Tibial artery (tissue), 4 donors: Measurements from ENCODE around the gene SLC16A9.
A peak's percentile ranks its signal among the peaks of the same experiment; 100 is the strongest.

Source experiments
- DNase-seq, 2 donors: peaks; one replicate each; pipeline ENCODE4 v3.0.0-alpha.2; 2019
- H3K27ac ChIP-seq, 2 donors: fragments of 200-600 bp; sonication (generic) in 1 of 2; 1 replicate in 1 of 2; 2 replicates in 1 of 2; pipeline ENCODE4 v1.5.1; 2018 to 2019; ENCODE audit warnings: mild to moderate bottlenecking in 1 of 2
- H3K27me3 ChIP-seq, 2 donors: fragments of 200-600 bp; sonication (generic) in 1 of 2; one replicate each; pipeline versions ENCODE4 v1.5.1 to v1.6.0; 2016 to 2019
- H3K36me3 ChIP-seq, 3 donors: fragments of 200-600 bp; sonication (generic) in 2 of 3; one replicate each; pipeline ENCODE4 v1.5.1; 2016 to 2019; ENCODE audit warnings: mild to moderate bottlenecking in 2 of 3
- H3K4me1 ChIP-seq, 4 donors: fragments of 200-600 bp; sonication (generic) in 2 of 4; 1 replicate in 3 of 4; 2 replicates in 1 of 4; pipeline ENCODE4 v1.5.1; 2016 to 2019
- H3K4me3 ChIP-seq, 2 donors: fragments of 200-600 bp; sonication (generic) in 1 of 2; 1 replicate in 1 of 2; 2 replicates in 1 of 2; pipeline ENCODE4 v1.5.1; 2018 to 2019; ENCODE audit warnings: mild to moderate bottlenecking in 2 of 2
- H3K9me3 ChIP-seq, 3 donors: fragments of 200-600 bp; sonication (generic) in 1 of 3; one replicate each; pipeline ENCODE4 v1.5.1; 2016 to 2019
- intact Hi-C: fragments of 100-400 bp; cut with DNase I; formaldehyde crosslinking; loops from one replicate; pipeline ENCODE4 v1.15.0; 2023; ENCODE audit warnings: low total_unique reads
- TF ChIP-seq, protein P1 (sequence below), 2 experiments: fragments of 200-600 bp in 1 of 2; fragments of 450-650 bp in 1 of 2; IDR thresholded peaks; one replicate each; pipeline ENCODE4 v1.5.1; 2017 to 2019; ENCODE audit warnings: antibody characterized with exemption in 2 of 2, mild to moderate bottlenecking in 1 of 2, moderate library complexity in 1 of 2

SLC16A9 gene

DNA sequence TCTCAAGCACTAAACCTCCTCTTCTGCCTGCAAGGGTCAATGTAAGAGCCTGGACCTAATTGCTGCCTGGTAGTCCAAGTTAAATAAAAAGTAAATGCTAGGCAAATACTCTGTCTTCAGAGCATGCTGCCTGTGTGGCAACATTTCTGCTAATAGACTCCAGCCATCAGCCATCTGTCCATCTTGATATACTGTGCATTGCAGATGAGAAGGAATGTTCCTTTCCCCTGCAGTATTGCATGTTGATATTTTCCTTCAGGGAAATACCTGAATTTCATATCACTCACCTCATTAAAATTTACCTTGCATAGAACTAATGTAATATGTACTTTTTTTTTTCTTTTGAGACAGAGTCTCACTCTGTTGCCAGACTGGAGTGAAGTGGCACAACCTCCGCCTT lies 87.9 kb downstream of the SLC16A9 start:
- Histone ChIP-seq H3K9me3 (no peaks in the 10 kb centered on the region), H3K4me3 (no peak overlapping the region), H3K4me1 (peaks cover 0 to 18% (median 10%) of the 10 kb centered on the region in 4 donors), H3K36me3 (no peaks in the 10 kb centered on the region), H3K27me3 (no peaks in the 10 kb centered on the region), H3K27ac (no peak overlapping the region)
- DNase-seq, result no peak
- intact Hi-C loops, result loop anchor here (2.0 to 10.0 kb wide), 3 partner anchors 213 to 593 kb away; no protein-coding TSS in a partner anchor
- TF ChIP-seq, protein P1, sequence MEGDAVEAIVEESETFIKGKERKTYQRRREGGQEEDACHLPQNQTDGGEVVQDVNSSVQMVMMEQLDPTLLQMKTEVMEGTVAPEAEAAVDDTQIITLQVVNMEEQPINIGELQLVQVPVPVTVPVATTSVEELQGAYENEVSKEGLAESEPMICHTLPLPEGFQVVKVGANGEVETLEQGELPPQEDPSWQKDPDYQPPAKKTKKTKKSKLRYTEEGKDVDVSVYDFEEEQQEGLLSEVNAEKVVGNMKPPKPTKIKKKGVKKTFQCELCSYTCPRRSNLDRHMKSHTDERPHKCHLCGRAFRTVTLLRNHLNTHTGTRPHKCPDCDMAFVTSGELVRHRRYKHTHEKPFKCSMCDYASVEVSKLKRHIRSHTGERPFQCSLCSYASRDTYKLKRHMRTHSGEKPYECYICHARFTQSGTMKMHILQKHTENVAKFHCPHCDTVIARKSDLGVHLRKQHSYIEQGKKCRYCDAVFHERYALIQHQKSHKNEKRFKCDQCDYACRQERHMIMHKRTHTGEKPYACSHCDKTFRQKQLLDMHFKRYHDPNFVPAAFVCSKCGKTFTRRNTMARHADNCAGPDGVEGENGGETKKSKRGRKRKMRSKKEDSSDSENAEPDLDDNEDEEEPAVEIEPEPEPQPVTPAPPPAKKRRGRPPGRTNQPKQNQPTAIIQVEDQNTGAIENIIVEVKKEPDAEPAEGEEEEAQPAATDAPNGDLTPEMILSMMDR (IDR thresholded peaks at IDR 0.05), result no peak

DNA sequence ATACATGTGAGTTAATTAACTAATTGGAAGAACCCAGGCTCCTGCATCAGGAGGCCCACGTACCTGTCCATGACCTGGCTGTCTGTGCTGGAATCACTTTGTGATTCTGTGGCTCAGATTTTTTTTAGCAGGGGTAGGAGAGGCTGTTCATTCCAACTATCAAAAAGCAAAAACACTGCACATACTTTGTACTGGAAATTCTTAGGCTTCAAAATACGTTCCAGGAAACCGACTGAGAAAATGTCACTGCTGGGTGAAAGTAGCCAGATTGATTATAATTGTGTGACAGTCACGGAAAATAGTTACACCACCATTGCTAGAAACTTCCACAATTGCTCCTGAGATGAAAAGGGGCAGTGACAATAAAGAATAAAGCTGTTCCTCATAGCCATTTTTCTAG lies 91.0 kb downstream of the SLC16A9 start:
- peak overlapping the region; percentile 5 to 11 for H3K27ac ChIP-seq
- TF ChIP-seq, protein P1 (IDR thresholded peaks at IDR 0.05), result no peak

DNA sequence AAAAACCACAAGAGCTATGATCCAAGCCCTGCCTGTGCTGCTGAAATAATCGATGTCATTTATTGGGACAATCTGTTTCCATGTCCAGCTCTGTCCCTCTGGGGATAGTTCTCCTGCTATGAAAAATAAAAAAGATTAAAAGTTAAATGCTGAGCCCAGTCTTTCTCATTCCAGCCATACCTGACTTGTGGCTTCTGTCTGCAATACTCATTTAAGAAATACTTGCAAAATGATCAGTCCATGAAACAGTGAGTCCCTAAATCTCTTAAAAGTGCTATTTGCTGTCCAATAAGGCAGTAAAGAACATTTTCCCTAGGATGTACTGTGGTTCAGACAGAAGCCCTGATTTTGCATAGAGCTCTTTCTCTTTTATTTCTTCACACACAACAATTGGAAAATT lies 91.7 kb downstream of the SLC16A9 start:
- H3K4me3 ChIP-seq, result no peak overlapping the region
- no peaks in the 10 kb centered on the region for H3K36me3 ChIP-seq
- TF ChIP-seq, protein P1 (IDR thresholded peaks at IDR 0.05), result no peak
- no peak for DNase-seq
- H3K4me1 ChIP-seq, result peaks cover 0 to 18% (median 10%) of the 10 kb centered on the region in 4 donors
- intact Hi-C loops, result no loop called here
- H3K27me3 ChIP-seq, result no peaks in the 10 kb centered on the region
- no peaks in the 10 kb centered on the region for H3K9me3 ChIP-seq
- peak overlapping the region; percentile 5 to 11 for H3K27ac ChIP-seq

More for the DNA sequence above, 91.0 kb downstream of the SLC16A9 start:
- no peaks in the 10 kb centered on the region for H3K27me3 ChIP-seq
- DNase-seq, result no peak
- H3K4me1 ChIP-seq, result peaks cover 0 to 18% (median 10%) of the 10 kb centered on the region in 4 donors
- H3K4me3 ChIP-seq, result no peak overlapping the region
- H3K9me3 ChIP-seq, result no peaks in the 10 kb centered on the region
- no peaks in the 10 kb centered on the region for H3K36me3 ChIP-seq
- intact Hi-C loops, result no loop called here

GRCh38 chr10:59611048-59611447 lies 98.6 kb downstream of the SLC16A9 start:
- DNase-seq, result no peak
- Histone ChIP-seq H3K27ac (no peak overlapping the region), H3K9me3 (no peaks in the 10 kb centered on the region), H3K36me3 (no peaks in the 10 kb centered on the region), H3K4me1 (peaks cover 0 to 9% (median 0%) of the 10 kb centered on the region in 4 donors), H3K27me3 (no peaks in the 10 kb centered on the region), H3K4me3 (no peak overlapping the region)
- intact Hi-C loops, result no loop called here
- TF ChIP-seq, protein P1 (IDR thresholded peaks at IDR 0.05), result no peak

DNA sequence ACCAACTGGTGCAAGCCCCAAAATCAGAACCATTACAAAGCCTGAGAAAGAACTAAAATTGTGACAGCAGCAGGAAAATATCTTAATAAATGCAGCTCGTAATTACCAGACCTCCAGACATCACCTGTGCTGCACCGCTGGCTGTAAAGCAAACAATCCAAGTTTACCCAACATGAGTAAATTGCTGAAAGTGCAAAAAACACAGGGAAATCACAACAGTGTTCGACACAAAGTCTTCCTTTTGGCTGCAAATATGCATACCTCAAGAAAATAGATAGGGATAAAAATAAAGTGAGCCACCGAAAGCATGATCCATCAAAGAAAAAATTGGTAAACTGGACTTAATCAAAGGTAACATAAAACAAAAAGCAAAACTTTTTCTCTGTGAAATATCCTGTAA lies 101.7 kb downstream of the SLC16A9 start:
- Histone ChIP-seq H3K27me3 (no peaks in the 10 kb centered on the region), H3K4me1 (peaks cover 0 to 9% (median 0%) of the 10 kb centered on the region in 4 donors), H3K9me3 (no peaks in the 10 kb centered on the region), H3K27ac (no peak overlapping the region), H3K36me3 (no peaks in the 10 kb centered on the region), H3K4me3 (no peak overlapping the region)
- TF ChIP-seq, protein P1 (IDR thresholded peaks at IDR 0.05), result no peak
- intact Hi-C loops, result no loop called here
- DNase-seq, result no peak

DNA sequence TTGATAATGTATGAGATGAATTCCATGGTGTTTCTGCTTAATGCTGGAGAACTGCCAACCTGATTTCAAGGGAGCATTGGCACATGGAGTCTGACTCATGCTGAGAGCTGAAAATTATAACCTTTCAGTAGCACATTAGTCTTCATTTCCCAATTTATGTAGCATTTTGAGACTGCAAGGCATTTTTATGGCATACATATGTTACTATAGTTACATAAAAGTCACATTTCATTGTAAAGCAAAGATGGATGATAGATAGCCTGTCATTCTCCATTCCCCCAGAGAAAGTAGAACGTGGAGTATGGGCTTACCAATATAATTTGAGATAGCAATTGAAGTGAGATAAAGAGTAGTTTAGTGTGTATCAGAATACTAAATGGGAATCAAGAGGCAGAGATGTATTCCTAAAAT lies 103.1 kb downstream of the SLC16A9 start:
- TF ChIP-seq, protein P1 (IDR thresholded peaks at IDR 0.05), result no peak
- intact Hi-C loops, result no loop called here
- Histone ChIP-seq H3K9me3 (no peaks in the 10 kb centered on the region), H3K27ac (no peak overlapping the region), H3K4me3 (no peak overlapping the region), H3K27me3 (no peaks in the 10 kb centered on the region), H3K4me1 (peaks cover 0 to 9% (median 0%) of the 10 kb centered on the region in 4 donors), H3K36me3 (no peaks in the 10 kb centered on the region)
- DNase-seq, result no peak
